CD4-positive, alpha-beta T cell treated with Interleukin-15 for 1 hour (primary cell): ENCODE measurements around the gene LPP.
A peak's percentile ranks its signal among the peaks of the same experiment; 100 is the strongest.

Experiments used
- DNase-seq: peaks from one replicate; pipeline ENCODE4 v3.0.0-alpha.2; 2020

The LPP gene

DNA sequence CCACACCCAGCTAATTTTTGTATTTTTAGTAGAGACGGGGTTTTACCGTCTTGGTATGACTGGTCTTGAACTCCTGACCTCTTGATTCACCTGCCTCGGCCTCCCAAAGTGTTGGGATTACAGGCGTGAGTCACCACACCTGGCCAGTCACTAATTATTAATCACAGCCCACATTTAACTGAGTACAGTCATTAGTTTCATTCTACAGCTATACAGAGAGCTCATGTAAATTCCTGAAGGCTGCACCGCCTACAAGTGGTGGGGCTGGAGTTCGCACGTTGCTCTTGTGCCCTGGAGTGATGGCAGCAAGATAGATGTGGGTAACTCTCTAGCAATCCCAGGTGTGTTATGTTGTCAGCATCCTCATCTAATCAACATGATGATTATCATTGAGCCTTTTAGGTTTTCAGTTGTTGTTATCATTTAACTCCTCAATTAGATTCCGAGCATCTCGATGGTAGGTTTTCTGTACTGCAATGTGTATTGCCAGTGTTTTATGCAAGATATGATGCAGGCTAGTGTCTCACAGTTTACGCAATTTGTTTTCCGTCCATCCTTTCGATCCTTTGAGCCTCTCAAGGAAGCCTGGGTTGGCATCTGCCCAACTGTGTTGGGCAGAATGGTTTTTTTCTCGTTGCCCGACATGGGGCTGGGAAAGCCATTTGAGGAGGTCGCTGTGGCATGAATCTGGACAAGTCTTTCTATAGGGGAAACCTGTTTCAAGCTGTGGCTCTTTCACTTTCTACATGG is 216.3 kb downstream of the LPP start:
- no peak for DNase-seq

DNA sequence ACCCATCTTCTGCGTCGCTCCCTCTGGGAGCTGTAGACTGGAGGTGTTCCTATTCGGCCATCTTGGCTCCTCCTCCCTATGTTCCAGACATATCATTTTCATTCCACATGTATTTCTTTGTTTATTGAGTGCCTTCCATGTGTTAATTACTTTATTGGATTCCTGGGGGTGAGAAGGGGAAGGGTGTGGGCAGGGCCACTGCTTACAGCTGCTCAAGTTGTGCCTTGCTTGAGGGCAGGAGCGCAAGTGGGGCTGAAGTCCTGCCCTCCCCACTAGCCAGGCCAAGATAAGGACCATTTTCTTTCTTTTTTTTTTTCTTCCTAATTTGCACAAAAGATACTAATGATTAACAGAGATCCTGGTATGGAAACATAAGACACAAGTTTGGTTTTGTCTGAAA is 224.8 kb downstream of the LPP start:
- DNase-seq: no peak

DNA sequence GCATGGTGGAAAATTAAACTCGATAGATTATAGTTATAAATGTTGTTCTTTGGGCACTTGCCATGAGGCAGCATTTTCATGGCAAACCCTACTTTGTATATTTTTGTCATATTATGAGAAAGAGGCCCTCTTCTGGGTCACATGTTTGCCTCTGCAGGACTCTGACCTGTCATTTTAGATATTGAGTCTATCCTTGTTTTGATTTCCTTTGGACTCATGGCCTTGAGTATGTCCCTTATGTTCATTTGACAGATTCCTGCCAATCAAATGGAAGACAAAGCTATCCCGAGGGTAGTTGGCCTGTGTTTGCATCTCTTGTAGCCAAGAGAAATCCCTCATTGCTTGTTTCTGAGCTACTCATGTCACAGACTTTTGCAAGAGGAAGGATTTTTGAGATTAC is 226.3 kb downstream of the LPP start:
- DNase-seq: no peak

DNA sequence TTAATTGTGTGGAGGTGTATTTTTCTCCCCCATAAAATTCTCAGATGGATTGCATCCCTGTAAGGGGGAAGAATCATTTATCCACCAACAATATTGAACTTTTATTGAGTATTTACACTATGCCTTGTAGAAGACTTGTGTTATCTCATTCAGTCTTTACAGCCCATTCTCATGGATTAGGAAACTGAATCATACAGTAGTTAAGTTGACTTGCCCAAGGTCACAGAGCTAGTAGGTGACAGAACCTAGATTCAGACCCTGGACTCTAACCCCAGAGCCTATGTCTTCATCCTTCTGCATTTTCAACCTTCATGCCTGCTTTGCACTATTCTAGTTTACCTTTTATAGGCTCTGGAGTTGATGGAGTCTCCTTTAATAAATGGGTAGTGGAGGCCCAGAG is 226.8 kb downstream of the LPP start:
- DNase-seq: no peak

DNA sequence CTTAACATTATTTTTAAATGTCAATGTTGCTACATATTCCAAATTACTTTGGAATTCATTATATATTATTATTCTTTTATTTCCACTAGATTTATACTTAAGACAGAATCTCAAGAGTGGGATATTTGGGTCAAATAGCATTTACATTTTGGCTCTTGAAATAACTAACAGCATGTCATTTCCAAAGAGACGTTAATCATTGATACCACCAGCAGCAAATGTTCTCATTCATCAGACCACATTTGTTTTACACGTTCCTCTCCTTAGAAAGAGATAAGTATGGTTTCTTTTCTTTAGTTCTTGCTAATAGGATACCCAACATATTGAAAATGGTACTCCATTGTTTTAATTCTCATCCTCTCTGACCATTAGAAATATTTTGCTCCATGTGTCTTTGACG is 229.8 kb downstream of the LPP start:
- DNase-seq: no peak

DNA sequence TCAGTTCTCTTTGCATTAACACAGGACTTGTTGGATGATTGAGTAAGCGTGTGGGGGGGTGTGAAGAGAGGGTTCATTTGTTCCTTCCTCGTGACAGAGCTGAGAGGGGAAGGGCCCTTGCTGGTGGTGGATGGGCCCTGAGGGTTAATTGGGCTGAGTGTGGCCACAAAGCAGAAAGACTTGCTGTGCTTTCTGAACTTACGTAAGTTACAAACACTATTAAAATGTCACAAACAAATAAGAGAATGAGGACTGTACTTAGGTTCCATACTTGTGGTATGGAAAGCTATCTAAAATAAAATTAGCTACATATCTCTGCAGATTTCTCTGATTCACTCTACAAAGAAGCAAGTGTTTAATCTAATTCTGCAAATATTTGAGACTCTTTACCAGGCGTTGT is 231.3 kb downstream of the LPP start:
- peak; percentile 61 for DNase-seq

DNA sequence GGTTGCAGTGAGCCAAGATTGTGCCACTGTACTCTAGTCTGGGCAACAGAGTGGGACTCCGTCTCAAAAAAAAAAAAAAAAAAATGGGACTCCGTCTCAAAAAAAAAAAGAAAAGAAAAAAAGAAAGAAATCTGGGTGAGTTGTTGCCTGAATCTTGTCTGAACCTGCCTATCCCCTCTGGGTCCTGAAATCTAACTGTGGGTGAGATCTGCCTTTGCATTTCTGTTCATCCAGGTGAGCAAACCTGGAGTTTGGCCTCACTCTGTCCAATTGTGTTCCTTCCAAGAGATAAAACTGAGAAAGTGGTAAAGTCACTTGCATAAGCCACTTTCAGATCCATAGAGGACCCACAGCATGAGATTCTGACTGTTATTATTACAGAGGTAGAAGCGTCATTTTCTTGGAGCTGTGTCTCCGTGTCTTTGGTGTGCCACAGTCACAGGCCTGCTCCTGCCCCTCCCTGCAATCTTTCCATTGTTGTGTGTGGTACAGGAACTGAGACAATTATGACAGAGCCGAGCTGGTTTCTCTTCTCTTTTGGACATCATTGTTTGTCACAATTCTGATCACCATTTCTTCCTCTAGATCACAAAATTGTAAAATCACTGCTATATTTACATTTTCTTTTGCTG is 235.9 kb downstream of the LPP start:
- DNase-seq: peak; percentile 80

DNA sequence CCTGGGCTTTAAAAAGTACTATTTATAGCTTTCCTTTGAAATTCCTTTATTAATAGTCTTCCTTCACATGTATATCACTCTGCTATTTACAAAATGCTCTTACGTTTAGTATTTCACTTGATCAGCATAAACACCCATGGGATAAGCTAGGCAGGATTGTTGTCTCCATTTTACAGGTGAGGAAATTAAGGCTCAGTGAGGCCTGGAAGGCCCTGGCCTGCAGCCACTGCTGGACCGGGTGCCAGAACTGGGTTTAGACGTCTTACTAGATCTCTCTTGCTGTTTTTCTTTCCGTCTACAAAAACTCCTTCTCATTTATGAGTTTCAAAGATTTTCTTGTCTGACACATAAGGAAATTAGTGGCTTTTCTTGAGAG is 236.4 kb downstream of the LPP start:
- no peak for DNase-seq

DNA sequence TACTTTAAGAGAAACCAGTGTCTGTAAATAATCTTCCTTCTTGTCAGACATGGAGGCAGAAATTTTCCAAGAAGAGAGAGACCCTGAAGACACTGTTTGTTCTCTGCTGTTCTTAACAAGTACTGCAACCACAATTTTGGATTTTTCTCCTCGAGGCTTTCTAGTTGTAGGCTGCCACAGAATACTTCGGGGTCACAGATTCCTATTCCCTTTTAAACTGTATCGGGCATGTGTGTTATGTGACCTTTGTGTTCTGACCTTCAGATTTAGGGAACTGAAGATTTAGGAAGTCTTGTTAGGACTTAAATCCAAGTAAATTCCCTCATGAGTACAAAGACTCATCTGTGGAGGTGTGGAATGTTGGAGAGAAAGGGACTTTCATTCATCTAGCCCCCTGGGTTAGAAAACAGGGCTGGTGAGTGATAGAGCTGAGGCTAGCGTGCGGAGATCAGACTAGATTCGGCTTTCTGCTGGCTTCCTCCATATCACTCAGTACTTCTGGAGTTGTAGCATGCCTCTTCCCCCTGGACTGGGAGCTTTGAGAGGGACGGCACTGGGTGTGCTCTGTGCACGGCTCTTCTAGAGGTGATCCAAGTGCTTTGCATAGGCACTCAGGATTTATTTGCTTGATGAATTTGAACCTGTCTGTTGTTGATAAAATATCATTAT is 237.0 kb downstream of the LPP start:
- DNase-seq: no peak

DNA sequence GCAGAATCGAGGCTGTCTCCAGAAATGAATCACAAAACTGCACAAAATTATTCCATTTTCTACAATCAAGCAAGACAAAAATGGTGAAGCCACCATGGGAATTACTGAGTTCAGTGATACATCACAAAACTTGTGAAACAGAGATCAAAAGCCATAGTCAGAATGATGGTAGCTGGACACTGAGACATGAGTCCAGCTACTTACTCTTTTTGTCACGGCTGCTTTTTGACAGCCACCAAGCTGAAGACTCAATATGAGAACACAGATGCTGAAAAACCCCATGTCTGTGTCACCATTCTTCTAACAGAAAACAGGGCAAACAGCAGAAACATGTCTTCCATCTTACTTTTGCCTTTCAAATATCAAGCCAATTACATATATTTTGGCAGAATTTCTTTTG is 237.6 kb downstream of the LPP start:
- no peak for DNase-seq

DNA sequence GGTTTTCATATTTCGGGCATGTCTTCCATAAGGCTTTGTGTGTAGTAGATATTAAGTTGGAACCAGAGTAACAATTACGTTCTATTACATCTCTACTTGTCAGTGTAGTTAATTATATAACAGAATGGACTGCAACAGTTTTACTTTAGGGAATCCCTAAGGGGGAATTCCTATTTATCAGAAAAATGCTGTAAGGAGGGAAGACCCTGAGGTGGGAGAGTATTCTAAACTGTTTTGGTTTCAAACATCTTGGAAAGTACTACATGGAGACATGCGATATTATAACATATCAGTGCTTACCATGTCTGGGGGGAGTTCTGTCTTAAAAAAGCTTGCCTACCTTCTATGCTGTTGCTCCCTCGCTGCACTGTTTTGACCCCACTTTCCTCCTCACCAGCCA is 238.1 kb downstream of the LPP start:
- DNase-seq: no peak

DNA sequence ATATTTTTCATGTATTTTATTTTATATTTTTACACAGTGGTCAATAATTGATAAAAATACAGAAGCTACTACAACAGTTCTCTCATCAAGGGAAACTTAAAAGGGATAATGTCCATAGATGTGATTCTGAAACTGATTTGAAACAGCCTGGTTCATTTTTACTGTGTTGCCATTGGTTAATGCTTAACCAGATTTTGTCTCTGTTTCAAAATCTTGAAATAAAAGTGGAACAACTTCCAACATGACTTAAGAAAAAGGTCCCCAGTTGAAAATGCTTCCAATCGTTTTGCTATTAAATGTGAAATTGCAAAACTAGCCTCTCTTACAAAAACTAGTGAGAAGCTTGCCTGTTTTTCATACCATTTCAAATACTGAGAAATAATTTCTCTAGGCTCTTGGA is 240.7 kb downstream of the LPP start:
- DNase-seq: no peak

DNA sequence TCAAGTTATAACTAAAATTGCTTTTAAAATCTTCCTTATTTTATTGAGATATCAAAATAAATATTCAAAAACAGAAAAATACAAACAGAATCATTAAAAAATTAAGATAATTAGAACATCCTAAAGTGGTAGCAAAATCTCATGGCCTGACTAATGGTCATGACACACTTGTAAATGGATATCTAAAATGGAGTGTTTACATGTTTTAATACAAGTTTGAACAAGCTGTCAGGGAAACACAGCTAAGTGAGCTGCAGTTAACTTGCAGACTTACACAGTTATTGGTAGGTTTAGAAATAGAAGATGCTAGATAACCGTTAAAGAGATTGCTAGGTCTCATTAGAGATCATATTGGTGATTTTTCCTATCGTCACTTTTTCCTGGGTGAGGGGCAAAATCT is 242.3 kb downstream of the LPP start:
- DNase-seq: no peak

DNA sequence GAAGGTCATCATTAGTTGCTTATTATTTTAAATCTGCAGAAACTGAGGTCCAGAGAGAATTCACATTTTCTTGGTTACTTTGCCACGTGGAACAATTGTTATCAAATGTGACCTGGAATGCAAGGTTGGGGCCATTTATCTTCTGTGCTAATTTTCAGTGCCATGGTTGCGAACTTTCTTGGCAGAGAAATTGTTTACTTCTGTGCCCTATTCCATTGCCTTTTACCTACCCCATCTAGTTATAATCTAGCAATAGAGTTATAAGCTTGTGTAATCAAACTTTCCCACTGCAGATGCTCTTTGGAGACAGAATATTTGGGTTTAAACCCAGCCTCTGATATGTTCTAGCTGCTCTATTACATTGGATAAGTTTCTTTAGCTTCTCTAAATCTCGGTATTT is 242.9 kb downstream of the LPP start:
- no peak for DNase-seq

DNA sequence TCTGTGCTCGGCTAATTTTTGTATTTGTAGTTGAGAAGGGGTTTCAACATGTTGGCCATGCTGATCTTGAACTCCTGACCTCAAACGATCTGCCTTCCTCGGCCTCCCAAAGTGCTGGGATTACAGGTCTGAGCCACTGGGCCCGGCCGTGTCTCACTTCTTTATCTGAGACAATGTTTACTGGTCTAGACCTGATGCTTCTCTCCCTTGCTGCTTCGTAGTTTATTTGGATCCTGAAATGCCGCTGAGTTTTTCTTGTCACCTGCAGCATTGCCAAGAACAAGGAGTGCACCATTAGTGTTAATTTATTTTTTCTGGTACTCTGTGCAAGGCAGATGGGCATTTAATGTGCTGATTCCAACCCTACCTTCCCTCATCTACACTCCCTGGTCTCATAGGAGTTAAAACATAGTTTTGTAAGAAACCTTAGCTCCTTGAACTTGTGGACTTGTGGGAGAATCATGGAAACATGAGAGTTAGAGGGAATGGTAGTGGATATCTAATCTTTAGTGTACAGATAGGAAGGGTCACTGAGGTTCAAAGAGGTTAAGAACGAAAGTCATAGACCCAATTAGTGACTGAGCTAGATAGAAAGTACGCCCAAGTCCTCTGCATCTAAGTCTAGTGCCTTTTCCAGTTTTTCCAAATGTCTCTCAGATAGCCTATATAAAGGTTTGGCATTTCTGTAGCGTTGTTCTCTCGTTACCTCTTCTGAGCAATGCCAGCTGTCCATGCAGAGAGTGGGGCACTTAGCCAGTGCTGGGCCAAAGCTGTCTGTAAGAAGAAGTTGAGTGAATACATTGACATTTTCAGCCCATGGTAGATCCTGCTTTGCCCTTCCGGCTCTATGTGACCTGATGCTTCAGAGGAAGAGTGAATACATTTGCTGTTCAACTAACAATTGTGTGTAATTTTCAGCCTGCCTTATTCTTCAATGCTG is 244.1 kb downstream of the LPP start:
- DNase-seq: no peak

DNA sequence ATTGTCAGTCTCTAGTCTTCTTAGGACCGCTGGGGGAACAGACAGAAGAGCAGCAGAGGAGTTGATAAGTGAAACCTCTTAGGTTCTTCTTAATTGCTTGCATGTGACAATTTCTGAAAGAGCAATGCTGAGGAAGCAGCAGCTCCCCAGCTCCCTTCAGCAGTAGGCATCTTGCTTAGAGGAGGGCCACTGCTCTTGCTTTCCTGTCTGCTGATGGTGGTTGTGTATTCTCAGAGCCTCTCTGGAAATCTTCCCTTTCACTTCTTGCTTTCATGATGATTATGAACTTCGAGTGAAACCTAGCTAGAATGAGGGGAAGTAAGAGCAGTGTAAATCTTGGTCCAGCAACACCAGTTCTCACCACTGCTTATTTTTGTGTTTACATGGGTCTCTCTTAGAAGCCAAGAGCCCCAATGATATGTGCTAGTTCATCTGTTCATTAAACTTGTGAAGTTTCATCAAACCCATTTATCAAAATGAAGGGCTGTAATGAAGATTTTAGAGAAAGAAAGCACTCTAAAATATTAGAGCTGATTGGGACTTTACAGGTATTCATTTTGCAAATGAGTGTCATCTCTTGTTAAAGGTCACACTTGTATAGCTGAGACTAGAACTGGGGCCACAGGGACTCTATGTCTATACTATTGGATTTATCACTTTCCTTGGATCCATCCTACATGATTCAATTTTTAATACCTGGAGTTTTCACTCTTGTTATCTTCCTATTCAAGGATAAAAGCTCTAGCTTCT is 246.7 kb downstream of the LPP start:
- peak; percentile 44 for DNase-seq

DNA sequence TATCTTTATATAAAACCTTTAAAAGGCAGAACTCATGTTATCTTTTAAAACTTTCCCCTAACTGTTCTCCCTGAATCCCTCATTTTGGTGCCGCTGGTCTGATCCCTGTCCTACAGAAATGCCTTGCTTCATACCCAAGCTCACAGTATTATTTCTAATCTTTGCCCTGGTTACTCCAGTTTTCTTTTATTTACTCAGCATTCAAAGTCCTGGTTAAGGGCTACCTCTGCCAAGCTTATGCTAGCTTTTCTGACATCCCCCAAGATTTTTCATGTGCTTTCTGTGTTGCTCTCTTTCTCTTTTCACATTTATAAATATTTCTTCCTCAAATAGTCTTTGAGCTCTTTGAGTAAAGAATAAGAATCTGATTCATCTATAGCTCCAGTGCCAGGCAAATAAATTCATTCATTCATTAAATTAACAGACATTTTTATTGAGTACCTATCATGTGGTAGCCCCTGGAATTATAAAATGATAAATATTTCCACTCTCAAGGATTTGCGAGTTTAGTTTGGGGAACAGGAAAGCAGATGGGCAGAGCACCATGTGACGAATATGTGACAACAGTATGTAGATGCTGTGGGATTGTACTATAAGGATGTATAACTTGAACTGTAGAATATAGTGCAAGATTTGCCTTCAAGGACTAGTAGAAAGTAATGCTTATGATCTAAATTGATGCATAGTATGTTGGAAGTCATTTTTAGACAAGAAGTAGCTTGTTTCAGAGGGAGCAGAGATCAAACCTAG is 247.5 kb downstream of the LPP start:
- DNase-seq: no peak

DNA sequence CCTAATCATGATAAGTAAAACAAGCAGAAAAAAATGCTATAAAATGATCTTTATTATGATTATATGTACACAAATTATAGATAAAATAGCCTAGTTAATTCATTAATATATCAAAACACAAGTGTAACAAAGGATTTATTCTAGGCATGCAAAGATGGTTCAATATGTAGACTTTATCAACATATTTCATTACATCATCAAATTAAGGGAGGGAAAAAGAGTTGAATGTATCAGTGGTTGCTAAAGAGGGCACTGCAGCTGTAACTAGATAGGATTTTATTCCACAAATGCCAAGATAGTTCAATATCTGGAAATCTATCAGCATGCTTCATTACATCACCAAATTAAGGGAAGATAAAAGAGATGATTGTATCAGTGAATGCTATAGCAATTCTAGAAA is 248.3 kb downstream of the LPP start:
- DNase-seq: no peak

DNA sequence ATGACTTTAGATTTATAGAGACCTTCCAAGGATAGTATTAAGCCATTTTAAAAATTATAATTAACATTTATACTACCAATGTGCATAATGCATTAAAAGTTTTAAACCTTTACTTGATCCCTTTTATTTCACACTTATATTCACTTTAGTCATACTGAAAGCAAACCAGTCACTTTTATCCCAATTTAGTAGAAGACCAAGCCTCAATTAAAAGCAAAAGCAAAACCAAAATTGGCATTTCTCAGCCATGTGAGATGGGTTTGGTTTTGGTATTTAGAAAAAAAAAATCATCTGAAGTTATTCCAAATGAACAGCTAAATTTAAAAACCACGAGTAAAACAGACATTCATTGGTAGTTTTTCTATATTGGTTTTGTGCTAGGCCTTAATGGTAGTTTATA is 249.4 kb downstream of the LPP start:
- DNase-seq: no peak

DNA sequence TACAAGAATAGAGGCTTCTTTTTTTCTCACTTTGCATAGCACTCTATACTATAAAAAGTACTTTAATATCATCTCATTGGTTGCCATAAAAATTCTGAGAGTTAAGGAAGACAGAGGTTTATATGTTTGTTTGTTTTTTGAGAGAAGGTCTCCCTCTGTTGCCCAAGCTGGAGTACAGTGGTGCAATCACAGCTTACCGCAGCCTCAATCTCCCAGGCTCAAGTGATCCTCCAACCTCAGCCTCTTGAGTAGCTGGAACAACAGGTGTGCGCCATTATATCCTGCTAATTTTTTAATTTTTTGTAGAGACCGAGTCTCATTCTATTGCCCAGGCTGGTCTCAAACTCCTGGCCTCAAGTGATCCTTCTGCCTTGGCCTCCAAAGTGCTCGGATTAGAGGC is 250.2 kb downstream of the LPP start:
- no peak for DNase-seq

DNA sequence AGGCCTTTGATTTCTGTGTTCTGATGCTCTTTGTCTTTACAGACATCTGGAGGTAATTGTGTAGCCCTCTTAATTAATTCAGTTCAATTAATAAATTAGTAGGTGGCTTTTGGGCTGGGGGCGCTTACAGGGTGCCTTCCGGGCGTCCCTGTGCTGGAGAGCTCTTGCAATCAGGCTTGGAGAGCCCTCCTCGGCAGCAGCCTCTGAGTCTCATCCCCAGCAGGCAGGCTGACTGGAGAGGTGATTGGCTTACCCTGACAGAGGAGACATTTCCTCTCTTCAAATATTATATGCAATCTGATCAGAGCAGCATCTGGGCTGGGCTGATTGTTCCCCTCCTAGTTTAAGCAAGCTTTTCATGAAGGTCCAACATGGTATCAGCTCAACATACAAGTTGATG is 250.7 kb downstream of the LPP start:
- no peak for DNase-seq
